Peyer's patch (tissue), 4 donors: Measurements from ENCODE around the gene OBSCN. TPM values are rescaled to one million over a fixed set of nuclear protein-coding genes. Genes with fewer than 3 reads are reported as not detected.

Experiments
- DNase-seq, 3 donors: peaks; one replicate each; pipeline ENCODE4 v3.0.0-alpha.2; 2017 to 2019
- H3K27ac ChIP-seq, 4 donors: fragments of 200-600 bp; sonication (generic); one replicate each; pipeline ENCODE4 v1.5.1; 2016 to 2019
- H3K27me3 ChIP-seq, 2 donors: fragments of 200-600 bp; sonication (generic); one replicate each; pipeline ENCODE4 v1.5.1; 2019
- H3K36me3 ChIP-seq, 3 donors: fragments of 200-600 bp; sonication (generic); one replicate each; pipeline ENCODE4 v1.5.1; 2016 to 2019
- H3K4me1 ChIP-seq, 4 donors: fragments of 200-600 bp; sonication (generic); one replicate each; pipeline ENCODE4 v1.5.1; 2016 to 2019
- H3K4me3 ChIP-seq, 4 donors: fragments of 200-600 bp; sonication (generic); 1 replicate in 3 of 4; 2 replicates in 1 of 4; pipeline ENCODE4 v1.5.1; 2016 to 2019; ENCODE audit warnings: mild to moderate bottlenecking in 1 of 4
- H3K9me3 ChIP-seq, 4 donors: fragments of 200-600 bp; sonication (generic); one replicate each; pipeline ENCODE4 v1.5.1; 2016 to 2019; ENCODE audit warnings: mild to moderate bottlenecking in 1 of 4
- CTCF ChIP-seq, 6 experiments: fragments of 450-650 bp in 4 of 6; fragments of 200-600 bp in 2 of 6; sonication (generic) in 1 of 6; IDR thresholded peaks; one replicate each; pipeline ENCODE4 v1.5.1; 2017 to 2019; ENCODE audit warnings: antibody characterized with exemption in 6 of 6, mild to moderate bottlenecking in 3 of 6, moderate library complexity in 1 of 6
- POLR2A ChIP-seq, 2 donors: fragments of 450-650 bp; IDR thresholded peaks; one replicate each; pipeline ENCODE4 v1.5.1; 2017; ENCODE audit warnings: antibody characterized with exemption in 2 of 2, mild to moderate bottlenecking in 2 of 2, moderate library complexity in 2 of 2
- total RNA-seq, 4 donors: library from RNA; depleted of rRNA; stranded (reverse); fragments of >200 nt; gene quantifications; one replicate each; pipeline ENCODE4 v1.1.0, GENCODE V29; 2016

OBSCN gene
- total RNA-seq, 4 donors from 2014 or later = 5.8 to 136 (median 34.4) TPM

GRCh38 chr1:228233136-228233535 lies 25.3 kb downstream of the OBSCN start:
- H3K36me3 ChIP-seq = no peaks in the 10 kb centered on the region
- no peak overlapping the region for H3K27ac ChIP-seq
- TF ChIP-seq CTCF (IDR thresholded peaks at IDR 0.05) (no peak), POLR2A (IDR thresholded peaks at IDR 0.05) (no peak)
- H3K9me3 ChIP-seq = no peaks in the 10 kb centered on the region
- H3K4me3 ChIP-seq = no peak overlapping the region
- DNase-seq = no peak
- no peaks in the 10 kb centered on the region for H3K4me1 ChIP-seq
- no peaks in the 10 kb centered on the region for H3K27me3 ChIP-seq

- no peak for DNase-seq
- Histone ChIP-seq H3K36me3 (no peaks in the 10 kb centered on the region), H3K27me3 (no peaks in the 10 kb centered on the region), H3K9me3 (no peaks in the 10 kb centered on the region), H3K4me1 (no peaks in the 10 kb centered on the region), H3K4me3 (no peak overlapping the region), H3K27ac (peak overlapping the region in 1 of 4 donors; percentile 41)
- no peak for TF ChIP-seq POLR2A (IDR thresholded peaks at IDR 0.05)
- no peak for TF ChIP-seq CTCF (IDR thresholded peaks at IDR 0.05)
Observed at GRCh38 chr1:228234921-228235320, 27.1 kb downstream of the OBSCN start.

GRCh38 chr1:228236744-228237143 lies 28.9 kb downstream of the OBSCN start:
- DNase-seq = peak in 1 of 3 donors; percentile 78
- Histone ChIP-seq H3K9me3 (peaks cover 0 to 10% (median 0%) of the 10 kb centered on the region in 4 donors), H3K4me1 (no peaks in the 10 kb centered on the region), H3K27me3 (no peaks in the 10 kb centered on the region), H3K4me3 (no peak overlapping the region), H3K36me3 (no peaks in the 10 kb centered on the region), H3K27ac (no peak overlapping the region)
- TF ChIP-seq CTCF (IDR thresholded peaks at IDR 0.05) (peak in 4 of 6 experiments; percentile 26 to 55 (median 43)), POLR2A (IDR thresholded peaks at IDR 0.05) (no peak)

- Histone ChIP-seq H3K9me3 (peaks cover 0 to 20% (median 0%) of the 10 kb centered on the region in 4 donors), H3K27me3 (no peaks in the 10 kb centered on the region), H3K4me3 (no peak overlapping the region), H3K4me1 (no peaks in the 10 kb centered on the region), H3K36me3 (no peaks in the 10 kb centered on the region), H3K27ac (no peak overlapping the region)
- DNase-seq = no peak
- TF ChIP-seq CTCF (IDR thresholded peaks at IDR 0.05) = no peak
- TF ChIP-seq POLR2A (IDR thresholded peaks at IDR 0.05) = no peak
Observed at GRCh38 chr1:228238007-228238406, 30.2 kb downstream of the OBSCN start.

GRCh38 chr1:228238461-228238860 lies 30.6 kb downstream of the OBSCN start:
- no peak overlapping the region for H3K27ac ChIP-seq
- peaks cover 0 to 23% (median 0%) of the 10 kb centered on the region in 4 donors for H3K9me3 ChIP-seq
- no peak for TF ChIP-seq POLR2A (IDR thresholded peaks at IDR 0.05)
- TF ChIP-seq CTCF (IDR thresholded peaks at IDR 0.05) = no peak
- H3K27me3 ChIP-seq = no peaks in the 10 kb centered on the region
- H3K4me1 ChIP-seq = no peaks in the 10 kb centered on the region
- H3K4me3 ChIP-seq = no peak overlapping the region
- DNase-seq = no peak
- no peaks in the 10 kb centered on the region for H3K36me3 ChIP-seq
